Measurements from ENCODE around the gene CLDN16.

The CLDN16 gene

GRCh38 chr3:190456770-190457169, 68.8 kb downstream of the CLDN16 start:
- no peak for TF ChIP-seq CTCF (IDR thresholded peaks at IDR 0.05; ENCODE audit: insufficient read depth, low read length, poor library complexity, severe bottlenecking)
- no peaks in the 10 kb centered on the region for H3K27me3 ChIP-seq (replicated peaks; ENCODE audit: control insufficient read depth, insufficient read depth, low read length)
- DNase-seq (ENCODE audit: extremely low read depth, insufficient read length) = no peak

GRCh38 chr3:190458040-190458439, 70.1 kb downstream of the CLDN16 start:
- Histone ChIP-seq H3K36me3 (ENCODE audit: control insufficient read depth, insufficient read depth, low read length) (no peaks in the 10 kb centered on the region), H3K4me3 (replicated peaks; ENCODE audit: low read depth, low read length) (no peak overlapping the region), H3K27me3 (replicated peaks; ENCODE audit: control insufficient read depth, insufficient read depth, low read length) (no peaks in the 10 kb centered on the region)
- no peak for DNase-seq (ENCODE audit: extremely low read depth, insufficient read length)
- no peak for TF ChIP-seq CTCF (IDR thresholded peaks at IDR 0.05; ENCODE audit: insufficient read depth, low read length, poor library complexity, severe bottlenecking)

More at GRCh38 chr3:190456770-190457169, 68.8 kb downstream of the CLDN16 start:
- Histone ChIP-seq H3K4me3 (replicated peaks; ENCODE audit: low read depth, low read length) (no peak overlapping the region), H3K36me3 (ENCODE audit: control insufficient read depth, insufficient read depth, low read length) (no peaks in the 10 kb centered on the region)
